Activated CD8-positive, alpha-beta memory T cell treated with anti-CD3 and anti-CD28 coated beads, Interleukin-2, amount 50 U/mL, for 1 hour (primary cell): ENCODE results near the gene ARF4.

Source experiments
- DNase-seq: peaks from one replicate; pipeline ENCODE4 v3.0.0-alpha.2; 2020; ENCODE audit errors: extremely low read depth

Gene ARF4

DNA sequence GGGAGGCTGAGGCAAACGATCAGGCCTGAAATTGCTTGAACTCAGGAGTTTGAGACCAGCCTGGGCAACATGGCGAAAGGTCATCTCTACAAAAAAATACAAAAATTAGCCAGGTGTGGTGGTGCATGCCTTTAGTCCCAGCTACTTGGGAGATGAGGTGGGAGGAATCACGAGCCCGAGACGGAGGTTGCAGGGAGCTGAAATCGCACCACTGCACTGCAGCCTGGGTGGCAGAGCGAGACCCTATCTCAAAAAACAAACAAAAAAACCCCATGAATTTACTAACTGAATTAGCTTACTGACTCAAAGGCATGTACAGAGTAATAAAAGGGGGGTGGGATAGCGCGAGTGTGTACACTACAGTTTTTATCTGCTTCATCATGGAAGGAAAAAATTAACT, 19.3 kb downstream of the ARF4 start:
- DNase-seq = no peak

GRCh38 chr3:57575966-57576626, 21.0 kb downstream of the ARF4 start:
- DNase-seq = no peak

DNA sequence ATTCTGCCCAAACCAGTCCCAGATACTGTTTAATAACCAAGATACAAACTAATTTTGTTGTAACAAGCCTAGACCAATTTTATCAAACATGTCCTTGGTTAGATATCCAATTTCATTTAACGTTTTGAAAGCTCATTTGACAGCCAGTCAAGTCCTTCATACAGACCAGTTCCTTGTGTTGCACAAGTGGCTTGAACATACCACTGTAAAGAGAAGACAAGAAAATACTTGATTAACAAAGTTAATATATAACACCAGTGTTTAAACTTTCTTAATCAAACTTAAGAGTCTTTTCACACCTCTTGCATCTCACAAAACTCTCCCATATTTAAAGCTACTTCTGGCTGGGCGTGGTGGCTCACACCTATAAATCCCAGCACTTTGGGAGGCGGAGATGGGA, 25.0 kb downstream of the ARF4 start:
- DNase-seq = no peak

DNA sequence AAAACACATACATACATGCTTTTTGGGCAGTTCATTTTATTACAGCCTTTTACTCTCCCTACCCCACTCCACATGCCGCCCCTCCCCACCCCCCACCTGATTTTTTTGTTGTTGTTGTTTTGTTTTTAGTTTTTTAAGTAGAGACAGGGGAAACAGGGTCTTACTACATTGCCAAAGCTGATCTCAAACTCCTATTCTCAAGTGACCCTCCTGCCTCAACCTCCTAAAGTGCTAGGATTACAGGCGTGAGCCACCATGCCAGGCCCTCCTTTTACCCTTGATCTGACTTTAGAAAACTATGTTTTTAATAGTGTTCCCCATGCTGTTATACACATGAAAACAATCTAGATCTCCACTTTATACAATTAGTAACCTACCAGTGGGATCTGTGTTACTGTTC, 26.3 kb downstream of the ARF4 start:
- DNase-seq = no peak

DNA sequence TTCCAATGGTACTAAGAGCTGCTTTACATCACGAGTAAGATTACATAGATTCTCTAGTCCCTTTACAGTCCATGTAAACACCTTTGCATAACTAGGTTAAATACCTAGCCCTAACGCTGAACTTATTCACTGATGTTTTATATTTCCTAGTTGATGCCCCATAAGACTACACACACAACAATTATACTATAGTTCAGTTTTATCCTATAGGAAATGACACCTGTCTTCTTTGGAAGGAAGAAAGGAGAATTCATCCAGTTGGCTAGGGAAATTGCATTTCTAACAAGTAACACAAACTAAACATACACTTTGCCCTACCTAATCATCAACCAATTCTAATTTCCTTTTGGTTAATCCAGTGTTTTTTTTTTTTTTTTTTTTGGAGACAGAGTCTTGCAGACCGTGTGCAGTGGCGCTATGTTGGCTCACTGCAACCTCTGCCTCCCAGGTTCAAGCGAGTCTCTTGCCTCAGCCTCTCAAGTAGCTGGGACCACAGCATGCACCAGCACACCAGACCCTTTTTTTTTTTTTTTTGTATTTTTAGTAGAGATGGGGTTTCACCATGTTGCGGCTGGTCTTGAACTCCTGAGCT, 27.2 kb downstream of the ARF4 start:
- DNase-seq = no peak

GRCh38 chr3:57559526-57559925, 37.6 kb downstream of the ARF4 start:
- DNase-seq = no peak

DNA sequence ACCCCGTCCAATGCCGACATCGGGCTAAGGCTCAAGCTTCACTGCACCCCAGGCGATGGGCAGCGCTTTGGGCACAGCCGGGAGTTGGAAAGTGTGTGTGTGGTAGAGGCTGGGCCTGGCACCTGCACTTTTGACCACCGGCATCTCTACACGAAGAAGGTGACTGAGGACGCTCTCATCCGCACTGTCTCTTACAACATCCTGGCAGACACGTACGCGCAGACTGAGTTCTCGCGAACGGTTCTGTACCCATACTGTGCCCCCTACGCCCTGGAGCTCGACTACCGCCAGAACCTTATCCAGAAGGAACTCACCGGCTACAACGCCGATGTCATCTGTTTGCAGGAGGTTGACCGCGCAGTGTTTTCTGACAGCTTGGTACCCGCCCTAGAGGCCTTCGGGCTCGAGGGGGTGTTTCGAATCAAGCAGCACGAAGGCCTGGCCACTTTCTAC, 40.0 kb downstream of the ARF4 start:
- no peak for DNase-seq

GRCh38 chr3:57556459-57557084, 40.6 kb downstream of the ARF4 start:
- DNase-seq = no peak

GRCh38 chr3:57555738-57556458, 41.2 kb downstream of the ARF4 start, which contains the start of gene PDE12:
Gene PDE12, plus strand, starts transcription at chr3:57556274. Its CDS starts 106 bp downstream, at chr3:57556380.
- DNase-seq = peak; percentile 67

DNA sequence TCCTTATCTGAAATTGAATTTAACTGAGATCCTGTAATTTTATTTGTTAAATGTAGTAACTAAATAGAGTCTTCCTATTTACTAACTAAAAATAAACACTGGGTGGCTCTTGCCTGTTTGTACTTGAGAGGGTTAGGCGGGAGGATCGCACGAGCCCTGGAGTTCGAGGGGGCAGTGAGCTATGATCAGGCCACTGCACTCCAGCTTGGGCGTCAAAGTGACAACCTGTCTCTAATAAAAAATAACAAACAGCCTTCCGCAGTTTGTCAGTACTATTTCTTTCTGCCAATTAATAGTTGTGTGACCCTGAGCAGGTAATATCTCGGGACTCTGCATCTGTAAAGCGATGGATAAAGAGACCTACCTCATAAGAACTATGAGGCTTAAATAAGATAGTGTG, 41.8 kb downstream of the ARF4 start:
- no peak for DNase-seq

GRCh38 chr3:57546616-57547015, 50.5 kb downstream of the ARF4 start:
- no peak for DNase-seq

DNA sequence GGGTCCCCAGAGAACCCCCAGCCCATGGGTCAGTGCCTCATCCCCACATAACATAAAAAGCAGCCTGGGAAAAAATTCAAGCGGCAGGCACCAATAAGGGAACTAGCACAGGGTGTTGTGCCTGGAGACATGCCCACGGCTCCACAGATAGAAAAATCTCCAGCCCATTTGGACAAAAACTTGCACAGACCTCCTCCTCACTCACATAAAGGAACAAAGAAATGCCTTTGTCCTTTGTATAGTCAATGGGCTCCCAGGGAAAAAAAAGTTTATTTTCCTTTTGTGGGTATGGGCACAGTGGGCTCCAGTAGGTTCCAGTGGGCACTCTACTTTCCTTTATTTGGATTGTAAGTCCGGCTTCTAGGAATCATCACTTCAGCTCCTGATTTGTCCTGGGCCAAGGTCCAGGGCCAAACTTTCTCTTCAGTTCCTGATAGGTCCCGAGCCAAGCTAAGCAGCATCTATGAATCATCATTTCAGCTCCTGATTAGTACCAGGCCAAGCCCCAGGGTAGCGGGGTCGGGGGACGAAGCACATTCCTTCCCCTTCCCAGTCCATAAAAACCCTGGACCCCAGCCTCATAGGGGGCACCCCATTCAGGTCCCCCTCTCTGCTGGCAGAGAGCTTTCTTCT, 51.4 kb downstream of the ARF4 start:
- no peak for DNase-seq

DNA sequence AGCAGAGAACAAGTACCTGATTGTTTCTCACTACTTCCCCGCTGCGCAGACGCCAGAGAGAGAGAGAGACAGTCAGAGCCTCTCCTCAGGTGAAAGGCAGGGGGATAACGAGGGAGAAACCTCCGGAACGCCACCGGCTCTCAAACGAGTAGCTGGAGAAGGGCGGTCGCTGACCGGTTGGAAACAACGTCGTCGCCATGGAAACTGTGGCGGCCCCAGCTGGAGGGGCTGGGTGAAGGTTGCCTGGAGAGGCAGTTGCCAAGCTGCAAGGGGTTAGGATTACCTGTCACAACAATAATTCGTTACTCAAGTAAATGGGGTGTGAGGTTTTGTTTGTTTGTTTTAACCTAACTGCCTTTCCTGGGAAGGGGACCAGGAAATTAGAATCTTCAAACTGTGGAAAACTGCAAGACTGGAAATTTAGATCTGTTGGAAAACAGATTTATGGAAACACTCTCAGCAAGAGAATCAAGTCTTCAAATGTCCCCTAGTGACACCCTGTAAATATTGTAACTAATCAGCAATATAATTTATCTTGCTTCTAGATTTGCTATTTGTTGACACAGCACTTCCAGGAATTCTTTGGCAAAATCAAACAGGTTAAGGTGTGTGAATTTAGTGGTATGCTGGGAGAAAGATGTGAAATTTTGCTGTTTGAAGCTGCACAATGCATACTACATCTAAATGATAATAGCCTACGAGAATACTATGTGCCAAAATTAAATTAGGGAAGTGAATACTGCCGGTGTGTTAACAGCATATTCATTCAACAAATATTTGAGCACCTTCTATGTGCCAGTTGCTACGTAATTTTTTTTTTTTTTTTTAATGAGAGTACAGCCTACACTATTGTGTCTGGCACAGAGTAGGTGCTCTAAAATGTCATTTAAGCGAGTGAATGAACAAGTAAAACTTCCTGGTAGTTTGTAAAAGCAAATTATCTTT, 52.7 kb downstream of the ARF4 start, which contains the start of gene DNAH12:
Gene DNAH12 (minus strand): TSS at position 164 of the 945 bp plus-strand sequence. CDS start 1,474 bp downstream, outside the sequence.
- DNase-seq = no peak

- no peak for DNase-seq
Measured at GRCh38 chr3:57538465-57538864, 58.7 kb downstream of the ARF4 start.

GRCh38 chr3:57530071-57530608, 67.0 kb downstream of the ARF4 start:
- no peak for DNase-seq
